PC-3 (cell line): Measurements from ENCODE around the gene MIEF1.

Experiments used
- EZH2 ChIP-seq: fragments of 300-600 bp; sonication (generic); IDR thresholded peaks from one replicate; pipeline ENCODE4 v1.6.1; 2017; ENCODE audit warnings: antibody characterized with exemption, mild to moderate bottlenecking, low read length; ENCODE audit not compliant: unreplicated experiment
- EZH2phosphoT487 ChIP-seq: fragments of 300-600 bp; sonication (generic); IDR thresholded peaks from 2 replicates; pipeline ENCODE4 v1.6.1; 2018; ENCODE audit warnings: mild to moderate bottlenecking, antibody characterized with exemption, low read length, borderline replicate concordance
- TF ChIP-seq, protein P1 (sequence below): fragments of 300-600 bp; sonication (generic); conservative IDR thresholded peaks from 2 replicates; pipeline ENCODE4 v1.5.1; 2017; ENCODE audit warnings: antibody characterized with exemption, low read depth, mild to moderate bottlenecking, low read length

DNA sequence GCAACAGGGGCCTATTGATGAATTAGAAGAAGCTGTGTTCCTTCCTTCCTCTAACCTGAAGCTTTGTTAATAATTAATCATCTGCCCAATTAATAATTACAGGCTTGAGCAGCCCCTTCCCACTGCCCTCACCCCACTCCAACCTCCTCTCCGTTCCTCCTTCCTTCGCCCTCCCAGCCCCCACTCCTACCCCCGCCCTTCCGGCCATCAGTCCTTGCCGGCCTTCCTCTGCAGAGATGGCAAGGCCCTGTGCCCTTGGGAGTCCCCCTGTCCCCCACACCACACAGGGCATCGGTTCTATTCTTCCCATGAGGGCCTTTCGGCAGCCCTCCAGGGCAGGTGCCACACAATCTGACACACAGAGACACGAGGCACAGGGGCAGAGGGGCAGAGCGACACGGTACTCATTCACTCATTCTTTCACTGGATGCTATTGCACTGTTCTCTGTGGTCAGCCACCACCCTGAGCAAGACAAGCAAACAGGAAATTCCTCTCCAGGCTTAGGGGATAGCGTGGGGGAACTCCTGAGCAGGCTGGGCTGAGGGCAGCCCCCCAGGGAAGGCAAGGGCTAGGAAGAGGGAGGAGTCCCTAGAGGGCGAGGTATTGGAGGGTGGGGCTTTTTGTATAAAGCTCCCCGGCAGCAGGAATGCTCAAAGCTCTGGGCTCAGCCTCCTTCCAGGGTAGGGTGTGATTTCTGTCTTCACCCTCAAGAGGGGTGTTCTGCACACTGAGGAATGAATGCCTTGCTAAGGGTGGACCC is 30.5 kb upstream of the MIEF1 start:
- TF ChIP-seq EZH2 (no peak), EZH2phosphoT487 (no peak)
- TF ChIP-seq, protein P1, sequence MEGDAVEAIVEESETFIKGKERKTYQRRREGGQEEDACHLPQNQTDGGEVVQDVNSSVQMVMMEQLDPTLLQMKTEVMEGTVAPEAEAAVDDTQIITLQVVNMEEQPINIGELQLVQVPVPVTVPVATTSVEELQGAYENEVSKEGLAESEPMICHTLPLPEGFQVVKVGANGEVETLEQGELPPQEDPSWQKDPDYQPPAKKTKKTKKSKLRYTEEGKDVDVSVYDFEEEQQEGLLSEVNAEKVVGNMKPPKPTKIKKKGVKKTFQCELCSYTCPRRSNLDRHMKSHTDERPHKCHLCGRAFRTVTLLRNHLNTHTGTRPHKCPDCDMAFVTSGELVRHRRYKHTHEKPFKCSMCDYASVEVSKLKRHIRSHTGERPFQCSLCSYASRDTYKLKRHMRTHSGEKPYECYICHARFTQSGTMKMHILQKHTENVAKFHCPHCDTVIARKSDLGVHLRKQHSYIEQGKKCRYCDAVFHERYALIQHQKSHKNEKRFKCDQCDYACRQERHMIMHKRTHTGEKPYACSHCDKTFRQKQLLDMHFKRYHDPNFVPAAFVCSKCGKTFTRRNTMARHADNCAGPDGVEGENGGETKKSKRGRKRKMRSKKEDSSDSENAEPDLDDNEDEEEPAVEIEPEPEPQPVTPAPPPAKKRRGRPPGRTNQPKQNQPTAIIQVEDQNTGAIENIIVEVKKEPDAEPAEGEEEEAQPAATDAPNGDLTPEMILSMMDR: no peak
